ENCODE measurements around the gene FH.
A peak's percentile ranks its signal among the peaks of the same experiment; 100 is the strongest.

Gene FH

GRCh38 chr1:241521718-241522117, 2.2 kb upstream of the FH start:
- DNase-seq (ENCODE audit: low spot score): no peak

DNA sequence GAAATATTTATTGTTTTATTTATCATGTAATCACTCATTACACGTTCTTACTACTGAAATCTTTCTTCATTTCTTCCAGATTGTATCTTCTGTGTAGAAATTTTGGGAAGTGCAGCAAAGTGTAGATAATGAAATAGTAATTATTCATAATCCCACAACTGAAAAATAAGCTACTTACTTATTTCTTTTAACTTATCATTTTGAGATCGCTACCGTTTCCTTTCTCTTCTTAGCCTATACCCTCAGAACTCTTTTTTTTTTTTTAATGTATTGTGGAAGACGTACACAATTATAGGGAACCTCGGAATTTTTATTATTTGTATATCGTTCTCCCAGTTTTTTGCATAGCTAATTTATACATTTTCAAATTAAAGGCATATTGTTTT, 518 bp upstream of the FH start:
- no peak for DNase-seq (ENCODE audit: low spot score)

DNA sequence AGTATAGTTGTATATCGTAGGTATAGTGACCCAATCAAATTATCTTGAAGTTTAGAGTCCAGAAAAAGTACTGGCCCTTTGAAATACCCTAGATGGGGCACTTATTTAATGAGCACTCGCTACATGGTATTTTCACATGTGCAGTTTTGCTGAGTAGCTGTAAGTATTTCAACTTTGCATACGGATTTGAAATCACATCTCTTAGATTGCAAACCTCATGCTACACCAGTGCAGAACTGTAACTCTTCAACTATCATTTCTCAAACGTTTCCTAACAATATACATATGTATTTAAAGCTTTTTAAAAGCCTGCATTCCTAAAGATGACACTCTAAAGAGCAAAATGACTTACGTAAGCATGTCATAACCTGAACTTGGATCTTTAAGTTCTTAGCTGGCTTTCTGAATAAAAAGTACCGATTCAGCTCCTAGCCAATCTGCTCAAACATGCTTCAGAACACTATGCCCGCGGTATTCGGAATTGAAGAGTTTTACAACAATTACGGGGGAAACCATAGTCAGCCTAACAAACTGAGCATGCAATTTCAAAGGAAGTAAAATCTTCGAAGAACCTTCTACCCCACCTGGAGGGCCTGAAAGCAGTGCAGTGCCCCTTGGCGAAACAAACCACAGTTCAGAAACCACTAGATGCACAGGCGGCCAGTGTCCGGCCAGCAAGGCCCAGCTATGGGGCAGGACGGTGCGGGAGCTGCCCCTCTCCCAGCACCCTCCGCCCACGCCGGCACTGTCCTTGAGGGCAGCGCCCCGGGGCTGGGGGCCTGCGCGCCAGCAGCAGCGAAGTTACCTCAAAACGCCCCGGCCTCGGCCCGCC, 863 bp downstream of the FH start:
- DNase-seq (ENCODE audit: low spot score): peak; percentile 5

- no peak for DNase-seq (ENCODE audit: low spot score)
Measured at GRCh38 chr1:241513378-241513777, 6.2 kb downstream of the FH start.

GRCh38 chr1:241507189-241507863, 12.2 kb downstream of the FH start:
- DNase-seq (ENCODE audit: low spot score): no peak

GRCh38 chr1:241503444-241503843, 16.1 kb downstream of the FH start:
- DNase-seq (ENCODE audit: low spot score): no peak

GRCh38 chr1:241499910-241500309, 19.6 kb downstream of the FH start:
- DNase-seq (ENCODE audit: low spot score): peak; percentile 43

- no peak for DNase-seq (ENCODE audit: low spot score)
Measured at GRCh38 chr1:241495741-241496140, 23.8 kb downstream of the FH start.

DNA sequence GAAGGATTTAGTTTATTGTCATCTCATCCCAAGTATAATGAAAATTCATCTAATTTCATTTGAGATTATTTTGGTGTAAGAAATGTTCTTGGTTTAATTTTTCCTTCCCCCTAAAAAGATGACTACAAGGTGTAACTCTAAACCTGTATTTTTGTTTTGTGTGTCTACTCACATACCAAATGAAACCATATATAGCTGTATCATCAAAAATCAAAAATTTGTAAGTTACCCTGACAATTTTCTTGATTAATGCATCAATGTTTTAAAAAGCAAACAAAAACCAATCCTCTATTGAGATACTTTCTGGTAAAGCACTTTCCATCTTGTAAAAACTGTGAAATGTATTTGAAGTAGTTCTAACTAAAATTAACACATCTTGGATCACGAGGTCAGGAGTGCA, 30.8 kb downstream of the FH start:
- DNase-seq (ENCODE audit: low spot score): no peak

DNA sequence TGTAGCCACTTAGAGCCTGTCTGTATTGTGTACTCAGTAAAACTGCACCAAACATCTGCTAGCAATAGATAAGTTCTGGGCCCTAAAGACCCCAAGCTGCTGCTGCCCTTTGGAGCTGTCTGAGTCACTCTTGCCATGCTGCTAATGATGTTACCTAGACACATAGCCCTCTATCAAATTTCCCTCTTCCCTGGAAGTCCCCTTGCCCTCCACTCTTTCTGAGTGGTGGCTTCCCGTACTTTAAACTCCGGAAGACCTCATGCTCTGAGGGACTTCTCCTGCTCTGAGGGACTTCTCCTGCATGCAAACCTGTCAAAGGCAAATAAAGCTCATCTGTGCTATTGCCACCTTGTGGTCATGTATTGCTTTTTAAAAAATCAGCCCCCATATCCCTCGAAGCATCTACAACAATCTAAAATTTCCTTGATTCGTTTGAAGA, 34.0 kb downstream of the FH start:
- no peak for DNase-seq (ENCODE audit: low spot score)

- DNase-seq (ENCODE audit: low spot score): no peak
Measured at GRCh38 chr1:241485145-241485544, 34.4 kb downstream of the FH start.

- DNase-seq (ENCODE audit: low spot score): peak; percentile 81
Measured at GRCh38 chr1:241482761-241483250, 36.7 kb downstream of the FH start.

GRCh38 chr1:241479294-241479693, 40.3 kb downstream of the FH start:
- DNase-seq (ENCODE audit: low spot score): no peak

DNA sequence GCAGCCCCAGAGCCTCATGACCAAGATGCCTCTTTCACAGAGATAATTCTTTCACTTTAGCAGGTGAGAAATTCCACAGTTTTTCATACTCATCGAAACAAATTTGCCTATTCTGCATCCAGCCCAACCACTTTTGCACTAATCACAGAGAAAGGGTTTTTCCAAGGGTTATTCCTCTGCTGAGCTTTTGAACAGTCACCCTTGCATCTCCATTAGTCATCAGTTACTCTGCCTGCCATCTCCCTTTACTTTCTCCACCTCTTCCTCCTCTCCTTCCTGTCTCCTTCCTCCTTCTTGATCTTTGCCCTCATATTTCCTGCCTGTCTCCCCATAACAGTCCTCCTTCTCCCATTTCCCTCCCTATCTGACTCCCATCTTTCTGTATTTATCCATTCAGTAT, 43.9 kb downstream of the FH start:
- peak; percentile 10 for DNase-seq (ENCODE audit: low spot score)

- no peak for DNase-seq (ENCODE audit: low spot score)
Measured at GRCh38 chr1:241473026-241473425, 46.5 kb downstream of the FH start.

DNA sequence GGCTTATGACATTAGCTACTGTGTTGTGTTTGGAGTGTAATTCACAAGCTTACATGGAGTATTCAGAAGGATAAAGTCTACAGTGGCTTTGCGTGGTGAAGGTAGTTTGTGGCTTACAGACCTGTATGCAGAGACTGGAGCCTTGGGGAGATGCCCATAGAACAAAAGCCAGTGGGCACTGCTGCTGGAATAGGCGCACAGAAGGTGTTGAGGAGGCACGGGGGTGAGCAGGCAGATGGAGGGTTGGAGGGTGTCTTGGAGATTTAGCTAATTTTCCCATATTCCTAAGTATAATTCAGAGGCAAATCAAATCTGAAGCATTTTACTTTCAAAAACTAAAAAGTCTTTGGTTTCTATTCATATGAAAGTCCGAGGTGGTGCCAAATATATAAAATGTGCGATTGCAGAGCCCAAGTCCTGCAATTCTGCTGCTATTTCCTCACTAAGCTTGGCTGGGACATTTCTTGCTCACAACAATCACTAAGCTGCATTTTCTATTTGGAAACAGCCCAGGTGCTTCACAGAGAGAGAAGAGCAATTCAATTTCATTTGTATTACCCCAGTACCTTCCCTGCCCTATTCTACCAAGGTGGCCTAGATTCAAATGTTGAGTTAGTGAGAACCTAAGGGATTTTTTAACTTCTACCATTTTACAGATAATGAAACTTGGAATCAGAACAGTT, 48.5 kb downstream of the FH start:
- DNase-seq (ENCODE audit: low spot score): no peak

- no peak for DNase-seq (ENCODE audit: low spot score)
Measured at GRCh38 chr1:241470361-241470760, 49.2 kb downstream of the FH start.

DNA sequence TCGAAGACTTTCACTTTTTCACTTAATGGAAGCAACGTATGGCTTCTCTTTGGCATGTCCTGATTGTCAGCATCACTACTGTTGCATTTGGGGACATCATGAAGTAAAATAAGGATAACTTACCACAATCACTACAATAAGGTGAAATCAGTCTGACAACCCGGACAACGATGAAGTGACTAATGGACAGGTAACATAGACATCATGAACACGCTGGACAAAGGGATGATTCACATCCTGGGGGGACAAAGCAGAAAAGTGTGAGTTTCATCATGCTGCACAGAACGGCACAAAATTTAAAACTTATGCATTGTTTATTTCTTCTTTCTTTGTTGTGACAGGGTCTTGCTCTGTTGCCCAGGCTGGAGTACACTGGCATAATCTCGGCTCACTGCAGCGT, 53.9 kb downstream of the FH start:
- DNase-seq (ENCODE audit: low spot score): no peak

DNA sequence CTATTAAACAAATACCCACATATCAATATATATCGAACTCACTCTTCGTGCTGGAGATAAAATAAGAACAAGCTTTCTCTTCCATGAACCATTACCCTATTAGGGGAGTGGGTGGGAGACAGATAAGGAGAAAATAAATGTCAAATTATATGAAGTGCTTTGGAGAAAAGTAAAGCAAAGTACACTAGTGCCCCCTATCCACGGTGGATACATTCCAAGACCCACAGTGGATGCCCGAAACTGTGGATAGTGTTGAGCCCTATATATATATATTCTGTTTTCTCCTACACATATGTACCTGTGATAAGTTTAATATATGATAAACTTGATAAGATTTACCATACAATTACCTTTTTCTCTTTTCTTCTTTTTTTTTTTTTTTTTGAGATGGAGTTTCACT, 54.6 kb downstream of the FH start:
- no peak for DNase-seq (ENCODE audit: low spot score)

DNA sequence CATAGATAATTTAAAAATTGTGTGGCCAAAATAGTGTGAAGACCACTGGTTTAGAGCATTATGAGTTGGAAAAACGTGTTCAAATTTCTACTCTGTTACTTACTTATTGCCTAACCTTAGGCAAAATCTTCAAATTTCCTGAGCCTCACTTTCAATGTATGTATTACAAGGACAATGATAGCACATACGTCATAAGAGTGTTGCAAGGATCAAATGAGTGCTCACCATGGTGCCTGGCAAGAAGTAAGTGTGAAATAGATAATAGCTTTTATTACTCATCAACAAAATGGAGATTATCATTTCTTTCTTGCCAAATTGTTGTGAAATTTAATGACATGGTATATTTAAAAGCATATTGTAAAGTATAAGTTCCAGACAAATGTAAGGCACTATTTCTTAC, 57.2 kb downstream of the FH start:
- DNase-seq (ENCODE audit: low spot score): no peak

- no peak for DNase-seq (ENCODE audit: low spot score)
Measured at GRCh38 chr1:241460098-241460873, 59.3 kb downstream of the FH start.

GRCh38 chr1:241459186-241459802, 60.3 kb downstream of the FH start:
- DNase-seq (ENCODE audit: low spot score): no peak

Measured in AG08395 (cell line).